Breast epithelium (tissue), 4 donors: ENCODE measurements around the gene AKT1S1. TPM values are rescaled to one million over a fixed set of nuclear protein-coding genes. Genes with fewer than 3 reads are reported as not detected.

ENCODE experiments used
- DNase-seq, 2 donors: peaks; one replicate each; pipeline ENCODE4 v3.0.0-alpha.2; 2019; ENCODE audit warnings: low spot score in 2 of 2
- H3K27ac ChIP-seq, 2 donors: fragments of 200-600 bp; sonication (generic) in 1 of 2; one replicate each; pipeline ENCODE4 v1.5.1; 2016 to 2019; ENCODE audit warnings: mild to moderate bottlenecking in 1 of 2
- H3K27me3 ChIP-seq, 2 donors: fragments of 200-600 bp; sonication (generic) in 1 of 2; one replicate each; pipeline versions ENCODE4 v1.5.1 to v1.6.0; 2017 to 2019; ENCODE audit warnings: control low read depth in 1 of 2, mild to moderate bottlenecking in 1 of 2
- H3K36me3 ChIP-seq: fragments of 200-600 bp; one replicate; pipeline ENCODE4 v1.5.1; 2019
- H3K4me1 ChIP-seq, 2 donors: fragments of 200-600 bp; sonication (generic); one replicate each; pipeline ENCODE4 v1.5.1; 2016 to 2019; ENCODE audit warnings: control low read depth in 1 of 2
- H3K4me3 ChIP-seq, 3 donors: fragments of 200-600 bp; sonication (generic); 1 replicate in 2 of 3; 2 replicates in 1 of 3; pipeline ENCODE4 v1.5.1; 2016 to 2019; ENCODE audit warnings: mild to moderate bottlenecking in 3 of 3, moderate library complexity in 2 of 3
- H3K9me3 ChIP-seq, 2 donors: fragments of 200-600 bp; sonication (generic) in 1 of 2; one replicate each; pipeline ENCODE4 v1.5.1; 2016 to 2019; ENCODE audit warnings: control low read depth in 1 of 2
- POLR2A ChIP-seq: fragments of 450-650 bp; IDR thresholded peaks from one replicate; pipeline ENCODE4 v1.6.1; 2016; ENCODE audit warnings: antibody characterized with exemption, mild to moderate bottlenecking, moderate library complexity
- POLR2AphosphoS5 ChIP-seq, 3 donors: sonication (generic); formaldehyde crosslinking; IDR thresholded peaks; one replicate each; pipeline ENCODE4 v1.6.1; 2017; ENCODE audit warnings: antibody characterized with exemption in 3 of 3
- intact Hi-C: fragments of 100-400 bp; cut with DNase I; formaldehyde crosslinking; loops from one replicate; pipeline ENCODE4 v1.15.1; 2023; ENCODE audit warnings: low total_unique reads
- total RNA-seq, 3 donors: library from RNA; depleted of rRNA; stranded (reverse); fragments of >200 nt; gene quantifications; one replicate each; pipeline ENCODE4 v1.1.0, GENCODE V29; 2016
- TF ChIP-seq, protein P1 (sequence below), 3 donors: fragments of 450-650 bp; IDR thresholded peaks; one replicate each; pipeline ENCODE4 v1.5.1; 2016 to 2017; ENCODE audit warnings: antibody characterized with exemption in 3 of 3, mild to moderate bottlenecking in 3 of 3, moderate library complexity in 3 of 3

The AKT1S1 gene
- total RNA-seq, 3 donors from 2014 or later = 11.9 to 13.8 (median 12.5) TPM

DNA sequence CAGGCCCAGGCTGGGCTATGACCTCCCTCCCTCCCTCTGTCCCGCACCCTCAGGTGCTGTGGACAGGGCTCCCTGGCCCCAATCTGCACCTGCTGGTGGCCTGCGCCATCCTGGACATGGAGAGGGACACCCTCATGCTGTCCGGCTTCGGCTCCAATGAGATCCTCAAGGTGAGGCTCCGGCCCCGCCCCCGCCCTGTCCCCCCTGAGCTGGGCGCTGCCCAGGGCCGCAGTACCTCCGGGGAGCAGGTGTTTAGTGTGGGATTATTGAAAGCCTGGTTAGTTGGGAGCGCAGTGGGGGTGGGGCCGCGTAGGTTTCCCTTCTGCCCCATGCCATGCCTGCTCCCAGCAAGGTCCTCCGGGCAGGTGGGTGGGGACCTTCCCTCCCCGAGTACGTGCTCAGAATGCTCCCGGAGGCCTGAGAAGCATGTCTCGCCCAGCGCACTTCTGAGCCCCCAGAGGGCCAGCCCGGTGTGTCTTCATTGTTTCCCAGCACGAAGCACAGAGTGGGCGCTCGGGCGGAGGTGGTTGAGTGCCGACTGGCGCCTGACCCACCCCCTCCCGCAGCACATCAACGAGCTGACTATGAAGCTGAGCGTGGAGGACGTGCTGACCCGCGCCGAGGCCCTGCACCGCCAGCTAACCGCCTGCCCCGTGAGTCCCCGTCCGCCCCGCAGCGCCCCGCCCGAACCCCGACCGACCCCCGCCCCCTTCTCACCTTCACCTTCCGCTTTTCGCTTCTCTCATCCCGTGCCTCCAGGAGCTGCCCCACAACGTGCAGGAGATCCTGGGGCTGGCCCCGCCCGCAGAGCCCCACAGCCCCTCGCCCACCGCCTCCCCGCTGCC lies 10.7 kb upstream of the AKT1S1 start:
- no peak overlapping the region for H3K4me3 ChIP-seq
- H3K27me3 ChIP-seq = no peaks in the 10 kb centered on the region
- H3K9me3 ChIP-seq = peaks cover 0 to 3% of the 10 kb centered on the region in 2 donors
- intact Hi-C loops = no loop called here
- no peak for DNase-seq
- H3K36me3 ChIP-seq = peaks cover 14% of the 10 kb centered on the region
- TF ChIP-seq POLR2AphosphoS5 (IDR thresholded peaks at IDR 0.05) (no peak), POLR2A (no peak)
- TF ChIP-seq, protein P1, sequence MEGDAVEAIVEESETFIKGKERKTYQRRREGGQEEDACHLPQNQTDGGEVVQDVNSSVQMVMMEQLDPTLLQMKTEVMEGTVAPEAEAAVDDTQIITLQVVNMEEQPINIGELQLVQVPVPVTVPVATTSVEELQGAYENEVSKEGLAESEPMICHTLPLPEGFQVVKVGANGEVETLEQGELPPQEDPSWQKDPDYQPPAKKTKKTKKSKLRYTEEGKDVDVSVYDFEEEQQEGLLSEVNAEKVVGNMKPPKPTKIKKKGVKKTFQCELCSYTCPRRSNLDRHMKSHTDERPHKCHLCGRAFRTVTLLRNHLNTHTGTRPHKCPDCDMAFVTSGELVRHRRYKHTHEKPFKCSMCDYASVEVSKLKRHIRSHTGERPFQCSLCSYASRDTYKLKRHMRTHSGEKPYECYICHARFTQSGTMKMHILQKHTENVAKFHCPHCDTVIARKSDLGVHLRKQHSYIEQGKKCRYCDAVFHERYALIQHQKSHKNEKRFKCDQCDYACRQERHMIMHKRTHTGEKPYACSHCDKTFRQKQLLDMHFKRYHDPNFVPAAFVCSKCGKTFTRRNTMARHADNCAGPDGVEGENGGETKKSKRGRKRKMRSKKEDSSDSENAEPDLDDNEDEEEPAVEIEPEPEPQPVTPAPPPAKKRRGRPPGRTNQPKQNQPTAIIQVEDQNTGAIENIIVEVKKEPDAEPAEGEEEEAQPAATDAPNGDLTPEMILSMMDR (IDR thresholded peaks at IDR 0.05) = no peak
- no peaks in the 10 kb centered on the region for H3K4me1 ChIP-seq
- no peak overlapping the region for H3K27ac ChIP-seq

DNA sequence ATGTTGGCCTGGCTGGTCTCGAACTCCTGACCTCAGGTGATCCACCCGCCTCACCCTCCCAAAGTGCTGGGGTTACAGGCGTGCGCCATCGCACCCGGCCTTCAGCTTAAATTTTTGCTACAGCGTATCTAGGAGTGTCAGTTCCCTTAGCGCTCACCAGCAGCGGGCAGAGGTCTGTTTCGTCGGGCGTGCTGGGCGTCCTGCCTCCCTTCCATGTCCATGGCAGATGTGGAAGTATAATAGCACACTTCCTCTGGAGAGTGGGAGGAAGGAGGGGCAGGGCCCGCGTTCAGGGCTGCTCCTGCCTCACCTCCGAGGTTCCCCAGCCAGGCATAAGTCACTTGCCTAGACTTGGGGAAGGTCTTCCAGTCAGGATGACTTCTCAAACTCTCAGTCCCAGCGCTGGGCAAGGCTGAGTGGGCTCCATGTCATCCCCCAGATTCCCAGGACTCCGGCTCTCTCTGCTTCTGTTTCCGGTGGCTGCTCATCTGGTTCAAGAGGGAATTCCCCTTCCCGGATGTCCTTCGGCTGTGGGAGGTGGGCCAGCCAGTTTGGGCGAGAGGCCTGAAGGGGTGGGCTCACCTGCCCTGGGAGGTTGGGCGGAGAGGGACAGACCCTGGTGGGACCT lies 10.0 kb upstream of the AKT1S1 start:
- intact Hi-C loops = no loop called here
- no peak overlapping the region for H3K27ac ChIP-seq
- H3K9me3 ChIP-seq = peaks cover 0 to 6% of the 10 kb centered on the region in 2 donors
- H3K4me1 ChIP-seq = no peaks in the 10 kb centered on the region
- DNase-seq = no peak
- H3K4me3 ChIP-seq = no peak overlapping the region
- H3K36me3 ChIP-seq = peaks cover 14% of the 10 kb centered on the region
- TF ChIP-seq POLR2A (no peak), POLR2AphosphoS5 (IDR thresholded peaks at IDR 0.05) (no peak)
- TF ChIP-seq, protein P1 (IDR thresholded peaks at IDR 0.05) = no peak
- no peaks in the 10 kb centered on the region for H3K27me3 ChIP-seq

- intact Hi-C loops = no loop called here
- Histone ChIP-seq H3K9me3 (peaks cover 0 to 6% of the 10 kb centered on the region in 2 donors), H3K4me3 (no peak overlapping the region), H3K27ac (no peak overlapping the region), H3K27me3 (no peaks in the 10 kb centered on the region), H3K4me1 (no peaks in the 10 kb centered on the region), H3K36me3 (peaks cover 14% of the 10 kb centered on the region)
- no peak for DNase-seq
- TF ChIP-seq, protein P1 (IDR thresholded peaks at IDR 0.05) = no peak
- no peak for TF ChIP-seq POLR2A
- no peak for TF ChIP-seq POLR2AphosphoS5 (IDR thresholded peaks at IDR 0.05)
Observed at GRCh38 chr19:49884760-49885159, 7.6 kb upstream of the AKT1S1 start.

GRCh38 chr19:49884109-49884508 lies 7.0 kb upstream of the AKT1S1 start:
- Histone ChIP-seq H3K9me3 (peaks cover 0 to 6% of the 10 kb centered on the region in 2 donors), H3K27ac (no peak overlapping the region), H3K4me1 (no peaks in the 10 kb centered on the region), H3K27me3 (no peaks in the 10 kb centered on the region), H3K36me3 (peaks cover 14% of the 10 kb centered on the region), H3K4me3 (no peak overlapping the region)
- no peak for DNase-seq
- TF ChIP-seq POLR2A (no peak), POLR2AphosphoS5 (IDR thresholded peaks at IDR 0.05) (no peak)
- TF ChIP-seq, protein P1 (IDR thresholded peaks at IDR 0.05) = no peak
- intact Hi-C loops = no loop called here

DNA sequence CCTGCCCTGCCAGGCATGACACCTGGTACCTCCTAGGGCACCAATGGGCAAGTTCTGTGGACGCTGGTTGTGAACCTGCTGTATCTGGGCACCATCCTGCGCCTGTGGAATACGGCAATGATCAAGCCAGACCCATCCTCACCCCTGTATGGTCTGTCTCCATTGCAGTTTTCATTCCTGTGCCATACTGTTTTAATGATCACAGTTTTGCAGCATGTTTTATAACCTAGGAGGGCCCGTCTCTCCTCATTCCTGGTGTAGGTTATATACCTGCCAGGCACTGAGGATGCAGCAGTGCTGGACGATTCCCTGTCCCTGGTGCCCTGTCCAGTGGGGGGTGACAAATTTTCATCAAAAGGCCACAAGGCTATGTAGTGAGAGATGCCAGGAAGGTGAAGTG lies 5.9 kb upstream of the AKT1S1 start:
- intact Hi-C loops = no loop called here
- H3K36me3 ChIP-seq = peaks cover 14% of the 10 kb centered on the region

More for the DNA sequence above, 5.9 kb upstream of the AKT1S1 start:
- H3K9me3 ChIP-seq = peaks cover 0 to 6% of the 10 kb centered on the region in 2 donors
- DNase-seq = no peak
- TF ChIP-seq, protein P1 (IDR thresholded peaks at IDR 0.05) = no peak
- TF ChIP-seq POLR2A = no peak
- TF ChIP-seq POLR2AphosphoS5 (IDR thresholded peaks at IDR 0.05) = no peak
- no peak overlapping the region for H3K27ac ChIP-seq
- no peak overlapping the region for H3K4me3 ChIP-seq
- H3K27me3 ChIP-seq = no peaks in the 10 kb centered on the region
- no peaks in the 10 kb centered on the region for H3K4me1 ChIP-seq
